GF-D8 (cell line): Measurements from ENCODE around the gene ARCN1.

Experiments used
- DNase-seq: peaks from one replicate; lab custom pipeline; 2025; lab: John Stamatoyannopoulos, UW

The ARCN1 gene

DNA sequence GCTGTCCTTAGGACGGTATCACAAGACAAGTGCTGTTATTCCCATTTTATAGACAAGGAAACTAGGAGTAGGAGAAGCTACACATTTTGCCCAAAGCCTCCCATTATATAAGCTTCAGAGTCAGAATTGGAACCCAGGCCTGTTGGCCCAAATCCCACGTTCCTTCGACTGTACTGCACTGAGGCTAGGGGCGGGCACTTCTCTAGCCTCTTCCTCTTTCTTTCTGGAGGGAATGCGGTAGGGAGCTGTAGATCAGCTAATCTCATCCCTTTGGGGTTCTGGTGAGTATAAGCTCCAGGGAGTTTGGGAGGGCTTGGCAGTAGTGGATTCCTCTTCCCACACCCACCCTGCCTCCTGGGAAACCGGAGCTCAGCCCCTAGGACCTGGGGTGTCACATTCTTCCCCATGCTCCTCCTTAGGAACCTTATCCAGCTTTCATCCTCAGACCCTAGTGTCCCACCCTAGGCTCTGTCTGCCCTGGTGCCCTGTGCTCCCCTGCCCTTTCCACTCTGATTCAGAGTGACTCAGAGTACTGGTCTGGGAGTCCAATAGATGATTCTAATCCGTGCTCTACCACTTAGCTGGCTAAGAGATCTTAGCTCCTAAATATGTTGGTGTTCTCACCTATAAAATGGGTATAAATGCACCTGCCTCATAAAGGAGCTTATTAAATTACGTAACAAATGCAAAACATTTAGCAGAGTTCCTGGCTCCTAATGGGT, 64.5 kb downstream of the ARCN1 start:
- DNase-seq = no peak

DNA sequence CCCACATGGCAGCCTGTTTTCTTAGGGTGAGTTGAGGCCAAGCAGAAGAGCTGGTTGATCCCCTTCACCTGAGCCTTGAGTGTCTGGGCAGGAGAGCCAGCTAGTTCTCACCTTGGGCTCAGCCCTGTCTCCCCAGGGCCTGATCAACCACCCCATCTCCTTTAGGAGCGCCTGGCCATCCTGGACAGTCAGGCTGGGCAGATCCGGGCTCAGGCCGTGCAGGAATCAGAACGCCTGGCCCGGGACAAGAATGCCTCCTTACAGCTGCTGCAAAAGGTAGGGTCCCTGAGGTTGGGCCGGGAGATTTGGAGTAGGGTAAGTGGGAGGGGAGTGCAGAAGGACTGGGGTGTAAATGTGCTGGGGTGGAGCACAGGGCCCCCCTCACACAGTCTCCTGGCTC, 66.5 kb downstream of the ARCN1 start:
- no peak for DNase-seq

DNA sequence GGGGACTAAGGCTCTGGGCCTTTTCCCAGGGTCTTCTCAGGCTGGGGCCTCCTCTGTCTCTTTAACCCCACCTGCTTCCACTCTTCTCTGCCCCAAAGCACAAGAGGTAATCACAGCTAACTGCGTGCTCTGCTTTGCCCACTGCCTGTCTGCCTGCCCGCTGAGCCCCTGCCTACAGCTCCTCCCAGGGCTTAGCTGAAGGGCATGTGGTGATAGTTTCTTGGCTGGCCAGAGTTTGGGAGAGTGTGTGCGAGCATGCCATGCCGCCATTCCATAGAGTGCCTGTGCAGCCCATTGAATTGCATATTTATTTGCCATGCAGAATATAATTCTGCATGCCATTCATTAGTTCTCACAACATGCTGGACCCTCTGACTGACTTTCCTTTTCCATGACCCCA, 67.7 kb downstream of the ARCN1 start:
- no peak for DNase-seq

DNA sequence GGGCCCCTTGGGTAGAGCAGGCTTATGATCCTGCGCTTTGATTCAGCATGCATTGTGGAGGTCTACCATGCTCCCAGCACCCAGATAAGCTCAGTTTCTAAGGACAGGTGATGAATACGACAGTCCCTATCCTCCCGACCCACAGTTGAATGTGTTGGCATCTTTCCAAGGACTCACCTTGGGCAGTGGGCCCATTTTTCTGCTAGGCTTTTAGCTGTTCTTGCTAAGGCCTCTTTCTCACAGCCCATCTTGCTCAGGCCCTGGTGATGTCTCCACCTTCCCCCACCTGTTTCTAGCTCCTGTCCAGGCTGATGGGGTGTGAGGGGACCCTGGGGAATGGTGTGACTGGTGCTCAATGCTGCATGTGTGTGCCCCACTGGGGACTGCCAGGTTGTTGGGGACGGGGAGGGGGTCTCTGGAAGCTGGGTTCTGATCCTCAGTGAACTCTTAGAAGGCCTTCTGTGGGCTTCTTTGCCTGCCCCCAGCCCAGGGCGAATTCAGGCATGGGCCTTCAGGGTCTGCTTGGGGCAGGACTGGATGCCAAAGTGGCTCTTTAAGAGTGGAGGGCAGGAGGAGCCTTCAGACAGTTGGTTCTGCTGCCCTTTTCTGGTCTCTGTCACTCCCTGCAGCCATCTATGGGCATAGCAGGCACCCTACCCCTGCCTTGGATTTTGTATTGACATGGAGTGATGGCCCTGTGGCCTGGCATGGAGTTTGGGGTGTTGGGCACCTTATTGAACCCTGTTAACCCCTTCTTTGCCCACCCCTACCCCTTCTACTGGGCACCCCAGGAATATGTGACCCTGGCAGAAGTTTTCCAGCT, 68.3 kb downstream of the ARCN1 start:
- no peak for DNase-seq

DNA sequence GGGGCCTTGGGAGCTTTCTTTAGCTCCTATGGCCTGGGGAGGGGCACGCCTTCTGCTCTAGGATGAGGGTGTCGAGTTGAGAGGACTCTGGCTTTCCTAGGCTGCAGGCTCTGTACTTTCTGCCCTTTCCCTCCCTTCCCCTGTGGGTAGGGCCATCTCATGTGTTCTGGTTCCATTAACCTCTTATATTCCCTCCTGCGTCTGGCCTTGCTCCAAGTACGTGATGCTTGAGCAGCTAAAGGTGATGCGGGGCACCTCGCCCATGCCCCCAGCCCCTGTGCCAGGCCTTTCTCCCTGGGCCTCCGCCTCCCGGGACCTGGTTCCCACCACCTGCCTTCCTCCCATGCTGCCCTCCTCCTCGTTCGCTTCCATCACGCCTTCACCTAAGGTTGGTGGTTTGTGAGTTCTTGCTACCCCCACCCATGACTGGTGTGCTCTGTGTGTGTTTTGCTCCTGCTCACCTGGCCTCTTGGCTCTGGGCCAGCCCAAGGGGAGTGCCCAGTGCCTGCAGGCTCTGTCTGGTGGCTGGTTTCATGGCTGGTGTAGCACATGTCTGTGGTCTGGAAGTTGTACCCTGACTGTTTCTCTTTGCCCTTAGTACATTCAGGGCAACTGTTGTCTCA, 69.3 kb downstream of the ARCN1 start:
- DNase-seq = no peak

DNA sequence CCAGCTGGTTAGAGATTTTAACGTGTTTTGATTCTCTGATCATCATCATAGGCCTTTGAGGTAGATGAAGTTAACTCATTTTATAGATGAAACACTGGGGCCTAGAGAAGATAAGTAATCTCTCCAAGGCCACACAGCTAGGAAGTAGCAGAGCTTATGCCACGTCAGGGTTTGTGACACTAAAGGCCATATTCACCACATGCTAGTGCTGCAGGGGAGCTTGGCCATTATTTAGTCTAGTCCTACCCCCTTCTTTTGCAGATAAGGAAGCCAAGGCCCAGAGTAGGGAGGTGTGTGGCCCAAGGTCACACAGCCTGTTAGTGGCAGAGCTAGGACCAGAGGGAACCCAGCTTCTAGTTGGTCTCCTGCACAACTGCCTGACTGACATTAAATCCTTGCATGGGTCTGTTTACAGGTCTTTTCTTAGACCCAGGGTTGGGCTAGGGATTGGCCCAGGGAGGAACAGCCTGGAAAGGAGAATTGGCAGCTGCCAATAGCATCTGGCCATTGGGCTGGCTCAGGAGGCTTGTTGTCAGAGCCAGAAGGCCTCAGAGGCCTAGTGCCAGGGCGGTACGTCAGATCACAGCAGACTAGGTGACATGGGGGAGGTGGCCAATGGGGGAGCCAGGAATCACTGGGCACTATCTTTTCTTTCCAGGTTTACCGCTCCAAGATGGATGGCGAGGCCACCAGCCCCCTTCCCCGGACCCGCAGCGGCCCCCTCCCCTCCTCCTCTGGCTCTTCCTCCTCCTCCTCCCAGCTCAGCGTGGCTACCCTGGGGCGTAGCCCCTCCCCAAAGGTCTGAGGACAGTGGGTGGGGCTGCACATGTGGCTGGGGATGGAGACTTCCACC, 71.2 kb downstream of the ARCN1 start:
- DNase-seq = no peak

DNA sequence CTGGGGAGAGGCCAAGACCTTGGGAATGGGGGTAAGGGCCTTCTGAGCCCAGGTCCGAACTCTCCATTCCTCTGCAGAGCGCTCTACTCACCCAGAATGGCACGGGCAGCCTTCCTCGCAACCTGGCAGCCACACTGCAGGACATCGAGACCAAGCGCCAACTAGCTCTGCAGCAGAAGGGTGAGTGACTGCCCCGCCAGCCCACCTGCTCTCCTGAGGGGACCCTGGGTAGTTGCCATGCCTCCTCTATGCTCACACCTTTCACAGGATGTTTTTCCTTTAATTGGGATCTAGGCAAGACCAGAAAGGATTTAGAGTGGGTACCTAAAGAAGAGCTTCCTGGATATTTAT, 71.8 kb downstream of the ARCN1 start:
- DNase-seq = no peak

DNA sequence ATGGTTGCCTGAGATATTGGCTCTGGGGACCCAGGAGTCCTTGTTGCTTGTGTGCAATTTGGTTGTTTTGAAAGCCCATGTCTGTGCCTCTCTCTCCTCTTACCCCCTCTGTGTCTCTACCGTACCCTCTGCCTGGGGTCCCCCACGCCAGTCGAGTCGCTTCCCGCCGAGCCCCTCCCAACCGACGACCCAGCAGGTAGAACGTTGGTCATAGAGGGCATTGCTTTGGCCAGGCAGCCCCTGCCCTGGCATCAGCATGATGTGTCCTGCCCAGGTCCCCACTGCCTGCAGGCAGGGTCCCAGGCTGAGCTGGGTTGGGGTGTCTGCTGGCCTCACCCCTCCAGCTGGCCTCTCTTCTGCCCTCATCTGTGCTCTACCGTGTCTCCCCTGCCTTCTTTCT, 72.3 kb downstream of the ARCN1 start:
- no peak for DNase-seq

DNA sequence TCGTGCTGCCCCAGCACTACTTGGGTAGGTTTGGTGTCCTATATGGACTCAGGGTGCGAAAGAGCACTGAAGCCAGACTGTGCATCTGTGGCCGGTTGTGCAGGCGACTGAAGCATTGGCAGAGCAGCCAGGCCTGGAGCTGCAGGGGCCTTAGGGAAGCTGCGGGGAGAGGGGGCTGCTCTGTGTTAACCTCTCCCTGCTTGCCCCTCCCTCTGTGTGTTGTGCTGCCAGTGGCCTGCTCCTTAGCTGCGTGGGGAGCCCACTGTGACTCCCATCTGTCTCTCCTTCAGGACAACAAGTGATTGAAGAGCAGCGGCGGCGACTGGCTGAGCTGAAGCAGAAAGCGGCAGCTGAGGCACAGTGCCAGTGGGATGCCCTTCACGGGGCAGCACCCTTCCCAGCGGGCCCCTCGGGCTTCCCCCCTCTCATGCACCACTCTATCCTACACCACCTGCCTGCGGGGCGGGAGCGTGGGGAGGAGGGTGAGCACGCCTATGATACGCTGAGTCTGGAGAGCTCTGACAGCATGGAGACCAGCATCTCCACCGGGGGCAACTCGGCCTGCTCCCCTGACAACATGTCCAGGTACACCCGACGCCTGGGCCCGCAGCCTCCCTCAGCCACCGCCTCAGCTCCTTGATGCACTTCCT, 73.0 kb downstream of the ARCN1 start:
- no peak for DNase-seq

DNA sequence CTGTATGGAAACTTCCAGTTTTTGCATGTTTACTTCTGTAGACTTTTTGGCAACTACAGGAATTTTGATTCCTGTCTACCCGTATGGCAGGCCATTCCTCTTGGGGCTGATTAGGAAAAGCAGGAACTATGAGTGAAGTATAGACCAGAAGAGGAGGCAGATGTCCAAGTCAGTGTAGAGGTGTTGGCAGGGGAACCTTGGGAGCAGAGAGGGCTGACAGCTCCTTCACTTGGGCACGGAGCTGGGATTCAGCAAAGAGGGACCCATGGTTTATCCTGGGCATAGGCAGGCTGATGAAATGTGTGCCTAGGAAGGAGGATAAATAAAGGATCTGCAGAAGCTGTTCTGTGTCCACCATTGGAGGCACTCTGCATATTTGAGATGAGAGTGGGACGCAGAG, 74.2 kb downstream of the ARCN1 start:
- DNase-seq = no peak

DNA sequence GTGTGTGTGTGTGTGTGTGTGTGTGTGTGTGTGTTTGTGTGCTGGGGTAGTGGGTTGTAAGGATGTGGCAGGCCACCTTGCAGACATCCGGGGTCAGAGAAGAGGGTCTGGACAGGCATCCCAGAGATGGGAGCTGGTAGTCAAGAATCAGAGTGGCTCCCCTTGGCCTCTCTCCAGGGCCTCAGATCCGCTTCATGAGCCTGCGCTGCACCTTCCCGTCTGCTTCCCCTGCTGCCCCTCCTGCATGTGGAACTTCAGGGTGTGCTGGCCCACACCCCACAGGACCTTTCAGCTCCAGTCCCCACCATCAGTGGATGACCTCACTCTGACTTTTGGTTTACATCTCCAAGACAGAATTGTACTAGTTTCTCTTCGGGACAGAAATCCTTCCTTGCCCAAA, 76.1 kb downstream of the ARCN1 start:
- DNase-seq = no peak

DNA sequence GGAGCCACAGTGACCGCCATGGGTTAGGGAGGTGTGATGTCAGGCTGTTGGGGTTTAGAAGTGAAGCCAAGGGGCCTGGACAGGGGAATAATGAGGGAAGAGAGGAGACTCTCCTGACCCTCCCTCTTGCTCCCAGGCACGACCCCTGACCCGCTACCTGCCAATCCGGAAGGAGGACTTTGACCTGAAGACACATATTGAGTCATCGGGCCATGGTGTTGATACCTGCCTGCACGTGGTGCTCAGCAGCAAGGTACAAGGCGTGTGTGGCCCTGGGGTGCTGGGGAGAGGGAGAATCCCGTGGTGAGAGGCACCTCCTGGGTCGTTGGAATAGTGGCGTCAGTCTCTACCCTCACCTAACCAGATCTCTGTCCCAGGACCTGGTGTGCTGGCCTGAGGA, 77.7 kb downstream of the ARCN1 start:
- no peak for DNase-seq

DNA sequence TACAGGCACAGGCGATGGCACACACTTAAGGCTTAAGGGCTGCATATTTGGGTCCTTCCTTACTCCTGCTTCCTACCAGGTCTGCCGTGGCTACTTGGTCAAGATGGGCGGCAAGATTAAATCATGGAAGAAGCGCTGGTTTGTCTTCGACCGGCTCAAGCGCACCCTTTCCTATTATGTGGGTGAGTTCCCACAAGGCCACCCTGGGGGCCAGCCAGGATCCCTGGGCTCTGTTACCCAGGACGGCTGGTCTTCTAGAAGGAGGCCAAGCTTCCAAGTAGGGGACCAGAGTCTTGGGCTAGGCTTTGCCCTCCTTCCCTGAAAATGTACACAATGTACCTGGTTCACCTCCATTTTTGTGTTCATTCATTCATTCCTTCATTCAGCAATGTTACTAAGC, 78.2 kb downstream of the ARCN1 start:
- DNase-seq = no peak

DNA sequence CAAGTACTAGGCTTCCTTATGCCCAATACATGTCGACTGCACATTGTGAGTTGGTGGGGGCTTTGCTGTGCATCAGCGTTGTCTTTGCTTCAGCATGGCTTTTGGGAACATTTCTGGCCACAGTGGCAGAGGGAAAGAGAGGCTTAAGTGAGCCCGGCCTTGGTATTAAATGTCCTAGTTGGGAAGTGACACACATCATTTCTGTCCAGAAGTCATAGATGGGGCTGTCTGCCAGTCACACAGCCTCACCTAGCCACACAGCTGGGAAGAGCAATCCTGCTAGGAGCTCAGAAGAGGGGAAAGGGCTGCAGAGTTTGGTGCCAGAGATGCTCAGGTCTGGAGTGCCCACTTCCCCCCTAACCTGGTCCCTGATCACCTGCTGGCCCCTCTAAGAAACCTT, 79.6 kb downstream of the ARCN1 start:
- DNase-seq = no peak
